Measurements from ENCODE around the gene BTBD6.

BTBD6 gene

DNA sequence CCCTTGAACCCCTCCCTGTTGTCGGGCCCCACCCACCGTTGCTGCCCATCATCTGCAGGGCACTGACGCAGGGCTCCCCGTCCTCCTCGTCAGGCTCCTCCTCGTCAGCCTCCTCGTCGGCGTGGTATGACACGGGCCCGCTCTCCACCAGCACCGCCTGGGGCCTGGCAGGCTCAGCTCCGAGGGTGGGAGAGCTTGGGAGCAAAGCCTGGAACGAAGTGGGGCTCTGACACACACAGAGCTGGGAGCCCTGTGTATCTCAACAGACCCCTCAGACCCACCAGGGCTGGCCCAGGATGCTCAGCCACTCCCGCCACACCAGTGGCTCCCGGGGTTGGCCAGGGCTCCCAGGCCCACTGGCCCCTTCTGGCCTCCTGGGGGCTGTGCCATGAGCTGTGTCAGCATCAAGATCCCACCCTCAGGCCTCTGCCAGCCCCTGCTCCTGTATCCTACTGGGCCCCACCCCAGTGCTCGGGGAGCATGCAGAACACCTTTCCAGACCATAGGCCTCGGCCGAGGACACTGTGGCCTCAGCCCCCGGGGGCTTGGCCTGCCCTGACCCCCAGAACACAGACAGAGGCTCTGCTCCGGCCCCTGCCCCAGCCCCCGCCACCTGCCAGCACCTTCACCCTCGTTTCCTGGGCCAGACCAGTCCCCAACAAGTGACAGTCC lies 37.1 kb upstream of the BTBD6 start:
- DNase-seq (ENCODE audit: low spot score) = no peak

DNA sequence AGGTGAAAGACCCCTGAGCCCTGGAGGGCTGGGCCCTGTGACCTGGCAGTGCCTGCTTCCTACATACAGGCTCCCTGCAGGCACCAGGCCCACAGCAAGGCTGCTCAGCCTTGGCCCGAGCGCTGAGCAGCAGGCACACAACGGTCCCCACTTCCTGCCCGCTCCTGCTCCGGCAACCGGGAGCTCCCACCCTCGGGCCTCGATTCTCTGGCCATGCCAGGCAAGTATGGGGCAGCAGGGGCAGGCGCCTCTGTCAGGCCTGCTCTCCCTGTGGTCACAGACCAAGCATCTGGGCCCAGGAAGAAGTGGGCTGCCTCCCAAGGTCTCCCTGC lies 36.6 kb upstream of the BTBD6 start:
- no peak for DNase-seq (ENCODE audit: low spot score)

- no peak for DNase-seq (ENCODE audit: low spot score)
These were observed 35.6 kb upstream of the BTBD6 start for GRCh38 chr14:105212541-105213300.

DNA sequence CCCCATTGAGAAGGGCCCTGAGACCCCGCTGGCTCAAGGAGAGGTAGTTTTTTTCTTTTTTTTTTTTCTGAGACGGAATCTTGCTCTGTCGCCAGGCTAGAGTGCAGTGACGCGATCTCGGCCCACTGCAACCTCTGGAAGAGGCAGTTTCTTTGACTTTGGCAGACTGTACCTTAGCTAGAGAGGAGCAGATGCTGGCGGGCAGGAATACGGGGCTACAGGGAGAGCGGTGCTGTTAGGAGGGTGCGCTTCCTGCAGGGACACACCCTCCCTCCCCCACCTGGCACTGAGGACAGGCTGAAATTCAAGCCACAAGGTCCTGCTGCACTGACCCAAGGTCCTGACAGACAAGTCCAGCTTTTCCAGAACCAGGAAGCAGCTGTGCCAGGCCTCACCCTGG lies 35.0 kb upstream of the BTBD6 start:
- DNase-seq (ENCODE audit: low spot score) = no peak

GRCh38 chr14:105214324-105214915 lies 33.9 kb upstream of the BTBD6 start:
- DNase-seq (ENCODE audit: low spot score) = no peak

DNA sequence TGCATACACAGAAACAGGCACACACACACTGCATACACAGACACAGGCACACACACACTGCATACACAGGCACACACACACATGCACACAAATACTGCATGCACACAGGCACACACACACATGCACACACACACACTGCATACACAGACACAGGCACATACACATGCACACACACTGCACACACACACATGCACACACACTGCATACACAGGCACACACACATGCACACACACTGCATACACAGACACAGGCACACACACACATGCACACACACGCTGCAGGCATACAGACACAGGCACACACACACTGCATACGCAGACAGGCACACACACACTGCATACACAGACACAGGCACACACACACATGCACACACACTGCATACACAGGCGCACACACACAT lies 32.7 kb upstream of the BTBD6 start:
- no peak for DNase-seq (ENCODE audit: low spot score)

DNA sequence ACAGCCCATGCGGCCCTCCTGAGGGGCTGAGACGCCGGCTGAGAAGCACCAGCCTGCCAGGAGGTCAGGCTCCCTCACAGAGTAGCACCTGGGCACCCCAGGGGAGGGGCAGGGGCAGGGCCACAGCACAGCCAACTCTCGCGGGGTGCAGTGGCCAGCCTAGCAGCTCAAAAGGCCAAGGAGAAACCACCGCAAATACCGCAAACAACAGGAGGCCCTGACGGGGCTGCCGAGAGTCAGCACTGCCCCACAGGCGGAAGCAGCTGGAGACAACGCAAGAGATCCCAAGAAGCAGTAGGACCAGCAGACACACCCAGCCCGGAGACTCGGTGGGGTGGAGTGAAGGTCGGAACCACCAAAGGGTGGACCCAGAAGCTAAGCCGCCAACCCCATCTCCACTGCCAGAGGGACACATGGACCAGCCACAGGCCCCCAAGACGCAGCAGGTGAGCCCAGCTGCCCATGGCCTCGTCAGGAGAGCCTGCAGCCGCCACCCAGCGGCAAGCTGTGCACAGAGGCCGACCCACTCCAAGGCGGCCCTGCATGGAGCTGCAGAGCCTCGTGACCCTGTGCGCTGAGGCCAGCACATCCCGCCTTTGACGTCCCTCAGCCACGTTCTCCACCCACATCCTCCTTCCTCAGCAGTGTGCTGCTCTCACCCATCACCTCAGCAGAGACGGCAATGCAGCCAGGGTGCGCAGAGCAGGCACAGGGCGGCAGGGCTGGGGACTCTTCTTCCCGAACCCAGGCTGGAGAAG lies 31.7 kb upstream of the BTBD6 start:
- no peak for DNase-seq (ENCODE audit: low spot score)

GRCh38 chr14:105217774-105218173 lies 30.6 kb upstream of the BTBD6 start:
- no peak for DNase-seq (ENCODE audit: low spot score)

GRCh38 chr14:105218611-105219010 lies 29.7 kb upstream of the BTBD6 start:
- DNase-seq (ENCODE audit: low spot score) = no peak

DNA sequence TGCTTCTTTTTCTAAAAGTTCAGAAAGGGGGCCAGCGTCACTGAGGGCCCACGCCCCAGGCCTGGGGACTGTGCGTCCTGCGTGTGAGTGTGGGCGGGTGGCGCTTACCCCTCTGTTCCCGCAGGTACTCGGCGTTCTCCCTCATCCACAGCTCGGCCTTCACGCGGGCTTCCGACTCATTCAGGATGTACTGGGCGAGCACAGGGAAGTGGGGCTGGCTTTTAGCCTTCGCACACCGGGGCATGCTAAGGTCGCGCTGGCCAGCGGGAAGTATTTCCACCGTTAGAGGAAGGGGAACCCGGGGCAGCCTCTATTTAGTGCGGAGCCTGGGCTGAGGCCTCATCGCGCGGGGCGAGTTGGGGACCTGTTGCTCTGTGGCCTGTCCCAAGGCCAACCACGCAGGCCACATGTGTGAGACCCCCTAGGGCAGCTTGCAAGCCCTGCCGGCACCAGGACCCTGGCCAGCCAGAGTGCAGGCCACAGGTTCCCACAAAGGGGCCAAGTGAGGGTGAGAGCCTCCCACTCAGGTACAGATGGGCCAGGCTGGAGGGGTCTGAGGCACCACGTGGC lies 29.2 kb upstream of the BTBD6 start:
- no peak for DNase-seq (ENCODE audit: low spot score)

DNA sequence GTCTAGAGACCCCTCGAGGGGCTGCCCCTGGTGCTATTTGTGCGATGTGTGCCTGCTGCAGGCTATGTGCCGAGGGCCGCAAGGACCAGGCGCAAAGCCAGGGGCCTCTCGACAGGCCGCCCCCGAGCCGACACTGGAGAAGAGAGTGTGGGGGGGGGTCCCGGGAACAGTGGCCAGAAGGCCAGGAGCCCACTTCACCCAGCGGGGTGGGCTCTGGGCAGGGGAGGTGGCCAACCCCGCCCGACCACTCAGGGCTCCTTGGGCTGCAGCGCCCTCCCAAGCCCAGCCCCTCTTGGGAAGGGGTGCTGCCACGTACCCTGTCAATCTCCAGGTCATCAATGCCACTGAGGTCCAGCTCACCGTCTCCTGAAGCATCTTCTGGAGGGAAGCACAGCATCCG lies 28.6 kb upstream of the BTBD6 start:
- no peak for DNase-seq (ENCODE audit: low spot score)

DNA sequence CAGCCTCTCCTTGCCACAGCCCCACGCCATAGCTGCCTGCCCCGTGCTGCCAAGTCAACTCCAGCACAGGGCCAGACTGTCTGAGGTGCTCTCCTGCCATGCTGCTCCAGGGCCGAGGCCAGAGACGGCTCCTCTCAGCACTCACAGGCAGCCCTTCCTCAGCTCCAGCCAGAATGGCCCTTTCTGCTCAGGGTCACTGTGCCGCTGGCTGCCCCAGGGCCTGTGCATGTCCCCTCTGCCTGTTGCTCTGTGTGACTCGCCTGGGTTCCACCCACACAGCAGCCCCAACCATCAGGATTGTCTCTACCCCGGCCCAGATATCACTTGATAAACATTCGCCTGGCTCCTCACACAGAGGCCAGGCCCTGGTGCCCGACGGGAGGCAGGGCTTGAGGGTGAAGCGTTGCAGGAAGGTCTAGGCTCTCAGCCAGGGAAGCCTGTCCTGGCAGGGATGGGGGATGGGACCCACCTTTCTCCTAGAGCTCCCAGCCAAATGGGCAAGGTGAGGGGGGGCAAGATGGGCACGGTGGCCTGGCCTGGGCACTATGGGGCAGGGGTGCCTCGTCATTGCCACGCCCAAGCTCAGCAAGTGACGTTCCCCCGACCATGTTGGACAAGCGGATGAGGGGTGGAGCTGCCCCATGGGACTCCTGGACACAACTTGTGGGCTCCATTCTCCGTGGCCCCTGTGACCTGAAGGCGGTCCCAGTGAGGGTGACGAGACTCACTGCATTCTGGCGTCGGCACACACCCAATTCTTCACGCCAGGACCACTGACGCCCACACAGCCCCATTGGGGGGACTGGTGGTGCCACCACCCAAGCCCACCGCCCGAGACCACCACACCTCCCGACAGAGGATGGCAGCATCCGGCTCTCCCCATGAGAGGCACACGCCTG lies 27.4 kb upstream of the BTBD6 start:
- DNase-seq (ENCODE audit: low spot score) = no peak

GRCh38 chr14:105221598-105222178 lies 26.6 kb upstream of the BTBD6 start:
- DNase-seq (ENCODE audit: low spot score) = peak; percentile 42

DNA sequence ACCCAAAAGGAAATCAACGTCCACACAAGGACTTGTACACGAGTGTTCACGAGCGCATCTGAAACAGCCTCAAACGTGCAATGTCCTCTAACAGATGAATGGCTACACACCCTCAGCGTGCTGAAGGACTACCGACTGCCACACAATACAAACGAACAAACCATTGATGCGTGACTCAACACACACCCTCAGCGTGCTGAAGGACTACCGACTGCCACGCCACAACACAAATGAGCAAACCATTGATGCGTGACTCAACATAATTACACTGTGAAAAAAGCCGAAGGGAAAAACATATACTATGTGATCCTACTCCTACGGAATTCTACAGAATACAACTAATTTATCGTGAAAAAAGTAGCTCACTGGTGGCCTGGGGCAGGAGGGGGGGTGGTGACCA lies 25.1 kb upstream of the BTBD6 start:
- no peak for DNase-seq (ENCODE audit: low spot score)

DNA sequence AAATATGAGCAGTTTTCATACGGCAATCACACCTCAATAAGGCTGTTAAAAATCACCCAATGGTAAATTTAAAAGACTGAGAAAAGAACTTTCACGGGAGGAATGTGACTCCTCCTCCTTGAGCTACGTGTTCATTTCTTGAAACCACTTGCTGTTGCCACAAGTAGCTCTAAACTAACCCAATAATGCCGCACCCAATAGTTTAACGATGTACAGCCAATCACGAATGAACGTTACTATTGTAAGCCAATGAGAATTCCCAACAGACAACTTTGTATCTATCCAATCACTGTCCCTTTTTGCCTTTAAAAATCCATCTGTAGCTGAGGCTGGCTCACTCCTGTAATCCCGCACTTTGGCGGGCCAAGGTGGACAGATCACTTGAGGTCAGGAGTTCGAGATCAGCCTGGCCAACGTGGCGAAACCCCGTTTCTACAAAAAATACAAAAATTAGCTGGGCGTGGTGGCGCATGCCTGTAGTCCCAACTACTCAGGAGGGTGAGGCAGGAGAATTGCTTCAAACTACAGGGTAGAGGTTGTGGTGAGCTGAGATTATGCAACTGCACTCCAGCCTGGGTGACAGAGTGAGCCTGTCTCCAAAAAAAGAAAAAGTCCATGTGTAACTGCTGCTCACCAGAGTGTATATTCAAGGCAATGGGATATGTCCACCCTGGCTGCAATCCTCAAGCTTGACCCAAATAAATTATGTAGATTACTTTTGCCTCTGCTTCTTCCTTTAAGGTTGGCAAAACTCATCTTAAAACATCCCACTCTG lies 24.4 kb upstream of the BTBD6 start:
- no peak for DNase-seq (ENCODE audit: low spot score)

GRCh38 chr14:105224845-105225570 lies 23.3 kb upstream of the BTBD6 start:
- no peak for DNase-seq (ENCODE audit: low spot score)

DNA sequence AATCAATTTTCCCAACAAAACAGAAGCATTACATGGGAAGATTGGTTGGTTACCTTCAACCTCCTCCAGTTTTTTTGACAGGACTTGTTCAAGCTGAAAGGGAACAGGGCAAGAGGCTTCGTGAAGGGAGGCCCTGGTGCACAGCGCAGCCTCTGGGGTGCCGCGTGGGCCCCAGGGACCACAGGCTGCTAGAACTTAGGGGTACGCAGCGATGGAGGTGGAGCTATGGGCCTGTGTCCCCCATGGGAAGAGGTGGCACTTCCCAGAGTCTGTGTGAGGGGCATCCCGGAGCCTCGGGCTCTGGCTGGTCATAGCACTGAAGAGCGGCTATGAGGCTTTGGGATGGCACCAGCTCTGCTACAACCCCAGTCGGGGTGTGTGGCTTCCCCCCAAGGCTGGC lies 22.1 kb upstream of the BTBD6 start:
- no peak for DNase-seq (ENCODE audit: low spot score)

GRCh38 chr14:105227346-105227745 lies 21.0 kb upstream of the BTBD6 start:
- no peak for DNase-seq (ENCODE audit: low spot score)

GRCh38 chr14:105228562-105228961 lies 19.8 kb upstream of the BTBD6 start:
- DNase-seq (ENCODE audit: low spot score) = no peak

All from cerebellar cortex (tissue), 1 donor.